Keratinocyte (primary cell): ENCODE results near the gene AGFG2. TPM values are rescaled to one million over a fixed set of nuclear protein-coding genes. Genes with fewer than 3 reads are reported as not detected.

Source experiments
- DNase-seq: peaks from one replicate; pipeline ENCODE4 v3.0.0-alpha.2; 2011; ENCODE audit warnings: low read depth, missing footprints, low spot score
- FAIRE-seq: peaks from 2 replicates; lab custom pipeline; 2011; peaks lifted over from hg19 to GRCh38; lab: Jason Lieb, UNC
- H2AFZ ChIP-seq: 2 replicates; pipeline ENCODE4 v1.6.0; 2012; ENCODE audit warnings: low read length, control low read depth, inconsistent platforms; ENCODE audit not compliant: control insufficient read depth
- H3K27ac ChIP-seq: 2 replicates; pipeline ENCODE4 v1.5.1; 2011; ENCODE audit warnings: low read length; ENCODE audit not compliant: control insufficient read depth, insufficient read depth
- H3K27me3 ChIP-seq: 3 replicates; pipeline ENCODE4 v1.6.0; 2011; ENCODE audit warnings: low read length; ENCODE audit not compliant: control insufficient read depth, insufficient read depth; ENCODE audit errors: extremely low read depth
- H3K36me3 ChIP-seq, 2 experiments: 2 replicates in 1 of 2; 3 replicates in 1 of 2; pipeline ENCODE4 v1.5.1; 2011; ENCODE audit warnings: low read length in 2 of 2, mild to moderate bottlenecking in 1 of 2; ENCODE audit not compliant: control insufficient read depth in 2 of 2, insufficient read depth in 2 of 2; ENCODE audit errors: extremely low read depth in 1 of 2
- H3K4me1 ChIP-seq: 3 replicates; pipeline ENCODE4 v1.5.1; 2011; ENCODE audit warnings: low read length; ENCODE audit not compliant: control insufficient read depth, insufficient read depth; ENCODE audit errors: extremely low read depth
- H3K4me2 ChIP-seq: 3 replicates; pipeline ENCODE4 v1.6.0; 2011; ENCODE audit warnings: low read depth, low read length; ENCODE audit not compliant: control insufficient read depth, insufficient read depth; ENCODE audit errors: extremely low read depth
- H3K4me3 ChIP-seq, 3 experiments: fragments of 200-600 bp in 1 of 3; sonication (generic) in 1 of 3; 2 replicates in 2 of 3; 3 replicates in 1 of 3; pipeline ENCODE4 v1.5.1; 2011 to 2016; ENCODE audit warnings: low read length in 3 of 3, mild to moderate bottlenecking in 3 of 3, control low read depth in 2 of 3, inconsistent platforms in 1 of 3, low read depth in 1 of 3, mixed read lengths in 1 of 3, mixed run types in 1 of 3, moderate library complexity in 1 of 3; ENCODE audit not compliant: control insufficient read depth in 2 of 3, insufficient read depth in 2 of 3; ENCODE audit errors: extremely low read depth in 1 of 3
- H3K79me2 ChIP-seq: 2 replicates; pipeline ENCODE4 v1.6.0; 2012; ENCODE audit warnings: low read length; ENCODE audit not compliant: control insufficient read depth, insufficient read depth
- H3K9ac ChIP-seq: 3 replicates; pipeline ENCODE4 v1.6.0; 2011; ENCODE audit warnings: low read length; ENCODE audit not compliant: control insufficient read depth, insufficient read depth; ENCODE audit errors: extremely low read depth
- H3K9me1 ChIP-seq: 3 replicates; pipeline ENCODE4 v1.6.0; 2011; ENCODE audit warnings: low read length; ENCODE audit not compliant: control insufficient read depth, insufficient read depth; ENCODE audit errors: extremely low read depth
- H3K9me3 ChIP-seq: 2 replicates; pipeline ENCODE4 v1.5.1; 2012; ENCODE audit warnings: low read depth, low read length; ENCODE audit not compliant: control insufficient read depth
- H4K20me1 ChIP-seq: 3 replicates; pipeline ENCODE4 v1.6.0; 2011; ENCODE audit warnings: low read length; ENCODE audit not compliant: control insufficient read depth, insufficient read depth; ENCODE audit errors: extremely low read depth
- EZH2 ChIP-seq: IDR thresholded peaks from one replicate; pipeline ENCODE4 v1.6.1; 2012; ENCODE audit warnings: inconsistent platforms, mild to moderate bottlenecking, low read length, moderate library complexity
- dilution Hi-C: fragments of 300-500 bp; cut with MboI; formaldehyde crosslinking; loops from one replicate; pipeline ENCODE4 v1.7.0; 2020; ENCODE audit warnings: low sequenced_read_pairs; ENCODE audit not compliant: extremely low pct_ligation_motif_present
- polyA plus RNA-seq, 5 experiments: library from polyadenylated mRNA; depleted of rRNA in 3 of 5; stranded (reverse) in 3 of 5; stranded (forward) in 1 of 5; unstranded in 1 of 5; fragments of >200 nt; gene quantifications; 1 replicate in 1 of 5; 2 replicates in 3 of 5; 3 replicates in 1 of 5; pipeline versions ENCODE4 v1.2.1 to v1.2.3, GENCODE V29; 2011 to 2012; ENCODE audit warnings: missing spikeins in 2 of 5, low read depth in 1 of 5, low replicate concordance in 1 of 5
- TF ChIP-seq, protein P1 (sequence below), 3 experiments: IDR thresholded peaks in 1 of 3; conservative IDR thresholded peaks in 1 of 3; optimal IDR thresholded peaks in 1 of 3; 2 replicates in 2 of 3; 3 replicates in 1 of 3; pipeline versions ENCODE3 to v1.5.1; 2011; ENCODE audit warnings: low read length in 3 of 3, mild to moderate bottlenecking in 3 of 3, moderate library complexity in 2 of 3, control low read depth in 1 of 3, inconsistent platforms in 1 of 3; ENCODE audit not compliant: insufficient read depth in 2 of 3; ENCODE audit errors: extremely low read depth in 1 of 3

AGFG2 gene
- polyA plus RNA-seq, 1 donor (not counting 4 experiments of a cell fraction or from before 2014, with no cell fraction given), result 3.4 TPM

DNA sequence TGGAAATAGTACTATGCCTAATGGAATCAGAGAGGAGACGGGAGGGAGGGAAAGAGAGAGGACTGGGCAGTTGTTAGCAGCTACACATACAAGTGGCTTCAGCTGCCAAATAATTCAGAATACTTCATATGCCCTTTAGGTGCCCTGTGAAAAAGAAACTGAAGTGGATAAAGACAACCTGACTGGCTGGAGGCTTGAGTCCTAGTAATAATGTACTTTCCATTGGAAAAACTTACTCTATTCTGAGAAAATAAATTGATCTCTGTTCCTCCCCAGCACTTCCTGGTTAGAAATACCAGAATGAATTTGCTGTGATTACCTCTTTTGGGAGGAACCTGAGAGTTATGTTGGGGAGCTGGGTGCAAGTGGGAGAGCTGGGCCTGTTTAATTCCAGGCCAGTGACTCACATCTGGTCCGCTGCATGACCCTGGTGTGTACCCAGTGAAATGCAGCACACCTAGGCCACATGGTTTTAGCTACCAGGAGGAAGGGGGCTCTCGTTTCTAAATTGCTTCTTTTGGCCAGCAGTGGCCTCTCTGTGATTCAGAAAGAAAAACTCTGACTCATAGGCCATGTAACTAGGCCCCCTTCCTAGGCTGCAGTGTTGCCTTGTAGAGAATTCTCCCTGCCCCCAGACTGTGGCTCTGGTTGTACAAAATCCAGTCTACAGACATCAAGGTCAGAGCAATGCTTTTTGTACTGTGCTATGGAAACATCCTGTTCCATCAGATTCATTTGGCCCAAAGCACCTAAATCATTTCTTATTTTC, 6.5 kb downstream of the AGFG2 start:
- Histone ChIP-seq H3K4me1 (peaks cover 17% of the 10 kb centered on the region), H3K9ac (peak overlapping the region; percentile 55), H3K27me3 (no peaks in the 10 kb centered on the region), H3K4me3 (peak overlapping the region in 2 of 3 experiments; percentile 36 to 44), H4K20me1 (no peaks in the 10 kb centered on the region), H3K9me1 (no peaks in the 10 kb centered on the region), H3K27ac (peak overlapping the region; percentile 68), H3K4me2 (peak overlapping the region; percentile 91), H3K79me2 (no peaks in the 10 kb centered on the region), H3K9me3 (no peaks in the 10 kb centered on the region), H3K36me3 (peaks cover 0 to 3% of the 10 kb centered on the region in 2 experiments), H2AFZ (peak overlapping the region; percentile 82)
- TF ChIP-seq, protein P1, sequence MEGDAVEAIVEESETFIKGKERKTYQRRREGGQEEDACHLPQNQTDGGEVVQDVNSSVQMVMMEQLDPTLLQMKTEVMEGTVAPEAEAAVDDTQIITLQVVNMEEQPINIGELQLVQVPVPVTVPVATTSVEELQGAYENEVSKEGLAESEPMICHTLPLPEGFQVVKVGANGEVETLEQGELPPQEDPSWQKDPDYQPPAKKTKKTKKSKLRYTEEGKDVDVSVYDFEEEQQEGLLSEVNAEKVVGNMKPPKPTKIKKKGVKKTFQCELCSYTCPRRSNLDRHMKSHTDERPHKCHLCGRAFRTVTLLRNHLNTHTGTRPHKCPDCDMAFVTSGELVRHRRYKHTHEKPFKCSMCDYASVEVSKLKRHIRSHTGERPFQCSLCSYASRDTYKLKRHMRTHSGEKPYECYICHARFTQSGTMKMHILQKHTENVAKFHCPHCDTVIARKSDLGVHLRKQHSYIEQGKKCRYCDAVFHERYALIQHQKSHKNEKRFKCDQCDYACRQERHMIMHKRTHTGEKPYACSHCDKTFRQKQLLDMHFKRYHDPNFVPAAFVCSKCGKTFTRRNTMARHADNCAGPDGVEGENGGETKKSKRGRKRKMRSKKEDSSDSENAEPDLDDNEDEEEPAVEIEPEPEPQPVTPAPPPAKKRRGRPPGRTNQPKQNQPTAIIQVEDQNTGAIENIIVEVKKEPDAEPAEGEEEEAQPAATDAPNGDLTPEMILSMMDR (optimal IDR thresholded peaks at IDR 0.05 in 1 of 3, IDR thresholded peaks at IDR 0.05 in 1 of 3, conservative IDR thresholded peaks at IDR 0.05 in 1 of 3; ENCODE audit: extremely low read depth in 1 of 3, insufficient read depth in 2 of 3, low read length in 3 of 3), result no peak
- TF ChIP-seq EZH2, result no peak
- dilution Hi-C loops, result no loop called here
- FAIRE-seq (peak; percentile 41), DNase-seq (no peak)

DNA sequence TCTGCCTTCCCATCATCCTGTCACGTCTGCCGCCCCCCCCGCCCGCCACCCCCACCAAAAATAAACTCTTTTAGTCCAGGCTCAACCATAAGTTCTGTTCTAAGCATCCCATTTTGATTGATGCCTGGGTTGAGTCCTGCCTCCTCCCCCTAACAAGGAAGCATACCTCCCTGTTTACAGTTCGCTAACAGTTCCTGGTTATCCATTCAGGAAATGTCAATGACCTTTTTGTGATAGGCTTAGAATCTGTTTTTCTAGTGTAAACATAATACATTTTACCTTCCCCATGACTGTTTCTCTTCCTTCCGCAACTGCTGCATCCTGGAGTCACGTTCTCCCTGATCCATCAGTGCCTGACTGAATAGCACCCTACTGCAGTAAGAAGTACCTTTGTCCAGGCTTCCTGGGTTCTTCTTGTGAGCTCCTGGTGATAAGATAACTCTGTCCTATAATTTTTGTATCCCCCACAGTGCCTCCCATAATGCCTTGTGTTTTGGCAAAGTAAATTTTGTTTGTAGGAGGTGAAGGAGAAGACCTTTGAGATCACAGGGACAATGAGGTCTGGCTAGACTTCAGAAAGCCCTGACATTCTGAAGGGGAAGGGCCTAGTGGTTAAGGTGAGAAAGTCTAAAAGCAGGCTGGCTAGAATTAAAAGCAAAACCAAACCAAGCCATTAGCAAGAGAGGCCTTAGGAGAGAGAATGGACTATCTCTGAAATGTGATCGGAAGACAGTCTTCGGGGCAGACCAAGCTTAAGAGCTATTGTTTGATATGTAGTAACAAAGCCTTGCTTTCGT, 7.3 kb downstream of the AGFG2 start:
- Histone ChIP-seq H3K4me2 (no peak overlapping the region), H3K9me1 (no peaks in the 10 kb centered on the region), H3K27me3 (no peaks in the 10 kb centered on the region), H3K4me1 (peaks cover 17% of the 10 kb centered on the region), H3K9ac (peak overlapping the region; percentile 55), H3K4me3 (no peak overlapping the region), H4K20me1 (no peaks in the 10 kb centered on the region), H3K36me3 (peaks cover 0 to 3% of the 10 kb centered on the region in 2 experiments), H3K79me2 (no peaks in the 10 kb centered on the region), H3K9me3 (no peaks in the 10 kb centered on the region), H2AFZ (no peak overlapping the region), H3K27ac (peak overlapping the region; percentile 68)
- DNase-seq (no peak), FAIRE-seq (no peak)
- TF ChIP-seq, protein P1 (optimal IDR thresholded peaks at IDR 0.05 in 1 of 3, IDR thresholded peaks at IDR 0.05 in 1 of 3, conservative IDR thresholded peaks at IDR 0.05 in 1 of 3; ENCODE audit: extremely low read depth in 1 of 3, insufficient read depth in 2 of 3, low read length in 3 of 3), result no peak
- no peak for TF ChIP-seq EZH2
- dilution Hi-C loops, result no loop called here
